Mesangial cell (primary cell): Measurements from ENCODE around the gene KRT37. TPM values are rescaled to one million over a fixed set of nuclear protein-coding genes. Genes with fewer than 3 reads are reported as not detected.

Source experiments
- total RNA-seq: library from RNA; depleted of rRNA; stranded (reverse); fragments of >200 nt; gene quantifications from 2 replicates; pipeline ENCODE4 v1.2.3, GENCODE V29; 2015

The KRT37 gene
- total RNA-seq: not detected in 2 replicates

GRCh38 chr17:41424111-41424635, at the start of gene KRT37:
KRT37 (minus strand) TSS chr17:41424585; CDS start chr17:41424523, 62 bp downstream.

GRCh38 chr17:41466988-41467387, 42.6 kb upstream of the KRT37 start, which contains the start of gene KRT32:
KRT32 (minus strand) TSS chr17:41467386; CDS start chr17:41467325, 61 bp downstream.

GRCh38 chr17:41440531-41441033, 16.2 kb upstream of the KRT37 start, which contains the start of gene KRT38:
KRT38 (minus strand) TSS chr17:41440983; CDS start chr17:41440921, 62 bp downstream.

GRCh38 chr17:41396996-41397660, 27.3 kb downstream of the KRT37 start, which contains the start of gene KRT31:
KRT31 (minus strand) TSS chr17:41397608; CDS start chr17:41397539, 69 bp downstream.

GRCh38 chr17:41381943-41382342, 42.4 kb downstream of the KRT37 start, which contains the start of gene KRT34:
KRT34 (minus strand) TSS chr17:41382306; CDS start chr17:41382246, 60 bp downstream.

Other genes with a start within 250 kb of the KRT37 start
- gene KRTAP4-2, start 246.4 kb downstream of the KRT37 start, total RNA-seq: not detected in 2 replicates
- gene KRTAP4-1, start 239.7 kb downstream of the KRT37 start, total RNA-seq: not detected in 2 replicates
- not detected in 2 replicates for gene KRTAP9-1, start 234.7 kb downstream of the KRT37 start, total RNA-seq
- gene KRTAP9-2, start 197.9 kb downstream of the KRT37 start, total RNA-seq: not detected in 2 replicates
- gene KRTAP9-3, start 192.1 kb downstream of the KRT37 start, total RNA-seq: not detected in 2 replicates
- not detected in 2 replicates for gene KRTAP9-8, start 186.6 kb downstream of the KRT37 start, total RNA-seq
- gene KRTAP9-4, start 174.9 kb downstream of the KRT37 start, total RNA-seq: not detected in 2 replicates
- gene KRTAP9-9, start 169.2 kb downstream of the KRT37 start, total RNA-seq: not detected in 2 replicates
- not detected in 2 replicates for gene KRTAP9-6, start 159.2 kb downstream of the KRT37 start, total RNA-seq
- gene KRTAP9-7, start 148.9 kb downstream of the KRT37 start, total RNA-seq: not detected in 2 replicates
- gene KRTAP29-1, start 121.7 kb downstream of the KRT37 start, total RNA-seq: not detected in 2 replicates
- gene KRTAP16-1, start 115.3 kb downstream of the KRT37 start, total RNA-seq: not detected in 2 replicates
- gene KRTAP17-1, start 108.9 kb downstream of the KRT37 start, total RNA-seq: 0.33 and 0.63 TPM in 2 replicates
- gene KRT33A, start 73.8 kb downstream of the KRT37 start, total RNA-seq: not detected in 2 replicates
- gene KRT33B, start 54.8 kb downstream of the KRT37 start, total RNA-seq: not detected in 2 replicates
- 0.13 and 2.9 TPM in 2 replicates for gene KRT34, start 42.3 kb downstream of the KRT37 start, total RNA-seq
- gene KRT31, start 27.0 kb downstream of the KRT37 start, total RNA-seq: 0.13 TPM in 1 of 2 replicates, not detected in the other
- gene KRT38, start 16.4 kb upstream of the KRT37 start, total RNA-seq: not detected in 2 replicates
- not detected in 2 replicates for gene KRT32, start 42.8 kb upstream of the KRT37 start, total RNA-seq
- not detected in 2 replicates for gene KRT35, start 56.6 kb upstream of the KRT37 start, total RNA-seq
- not detected in 2 replicates for gene KRT36, start 65.3 kb upstream of the KRT37 start, total RNA-seq
- not detected in 2 replicates for gene KRT13, start 81.0 kb upstream of the KRT37 start, total RNA-seq
- gene KRT15, start 94.3 kb upstream of the KRT37 start, total RNA-seq: 1.0 and 2.8 TPM in 2 replicates
- gene KRT19, start 103.7 kb upstream of the KRT37 start, total RNA-seq: 918 and 2,026 TPM in 2 replicates
- gene KRT9, start 147.5 kb upstream of the KRT37 start, total RNA-seq: not detected in 2 replicates
- gene KRT14, start 162.3 kb upstream of the KRT37 start, total RNA-seq: not detected in 2 replicates
- gene KRT16, start 188.2 kb upstream of the KRT37 start, total RNA-seq: 0.51 TPM in 1 of 2 replicates, not detected in the other
- gene KRT17, start 200.0 kb upstream of the KRT37 start, total RNA-seq: 2.3 and 25.7 TPM in 2 replicates